GM12872 (cell line): ENCODE measurements around the gene JAM3.

Experiments
- CTCF ChIP-seq: IDR thresholded peaks from 3 replicates; pipeline ENCODE4 v1.5.1; 2011; ENCODE audit warnings: low read depth, mild to moderate bottlenecking, low read length, moderate library complexity; ENCODE audit not compliant: insufficient read depth

Gene JAM3

GRCh38 chr11:134149371-134149770 lies 80.5 kb downstream of the JAM3 start:
- no peak for TF ChIP-seq CTCF

DNA sequence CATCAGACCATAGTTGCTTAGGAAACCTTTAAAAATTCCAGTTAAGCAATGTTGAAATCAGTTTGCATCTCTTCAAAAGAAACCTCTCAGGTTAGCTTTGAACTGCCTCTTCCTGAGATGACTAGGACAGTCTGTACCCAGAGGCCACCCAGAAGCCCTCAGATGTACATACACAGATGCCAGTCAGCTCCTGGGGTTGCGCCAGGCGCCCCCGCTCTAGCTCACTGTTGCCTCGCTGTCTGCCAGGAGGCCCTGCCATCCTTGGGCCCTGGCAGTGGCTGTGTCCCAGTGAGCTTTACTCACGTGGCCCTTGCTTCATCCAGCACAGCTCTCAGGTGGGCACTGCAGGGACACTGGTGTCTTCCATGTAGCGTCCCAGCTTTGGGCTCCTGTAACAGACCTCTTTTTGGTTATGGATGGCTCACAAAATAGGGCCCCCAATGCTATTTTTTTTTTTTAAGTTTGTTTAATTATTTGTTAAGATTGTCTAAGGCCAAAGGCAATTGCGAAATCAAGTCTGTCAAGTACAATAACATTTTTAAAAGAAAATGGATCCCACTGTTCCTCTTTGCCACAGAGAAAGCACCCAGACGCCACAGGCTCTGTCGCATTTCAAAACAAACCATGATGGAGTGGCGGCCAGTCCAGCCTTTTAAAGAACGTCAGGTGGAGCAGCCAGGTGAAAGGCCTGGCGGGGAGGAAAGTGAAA lies 81.5 kb downstream of the JAM3 start:
- no peak for TF ChIP-seq CTCF

GRCh38 chr11:134151083-134151747 lies 82.3 kb downstream of the JAM3 start:
- TF ChIP-seq CTCF: no peak

DNA sequence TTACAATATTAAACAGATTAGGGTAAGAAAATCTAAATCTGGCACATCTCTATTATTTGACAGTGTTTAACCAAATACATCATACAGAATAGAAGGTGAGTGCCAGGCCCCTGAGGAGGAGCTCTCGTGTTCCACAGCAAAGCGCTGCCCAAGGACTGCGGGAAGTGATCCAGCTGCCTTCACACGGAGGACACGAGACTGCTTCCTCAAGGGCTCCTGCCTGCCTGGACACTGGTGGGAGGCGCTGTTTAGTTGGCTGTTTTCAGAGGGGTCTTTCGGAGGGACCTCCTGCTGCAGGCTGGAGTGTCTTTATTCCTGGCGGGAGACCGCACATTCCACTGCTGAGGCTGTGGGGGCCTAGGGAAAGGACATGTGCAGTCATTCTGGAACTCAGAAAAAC lies 83.8 kb downstream of the JAM3 start:
- no peak for TF ChIP-seq CTCF

GRCh38 chr11:134153147-134153905 lies 84.5 kb downstream of the JAM3 start:
- TF ChIP-seq CTCF: no peak

DNA sequence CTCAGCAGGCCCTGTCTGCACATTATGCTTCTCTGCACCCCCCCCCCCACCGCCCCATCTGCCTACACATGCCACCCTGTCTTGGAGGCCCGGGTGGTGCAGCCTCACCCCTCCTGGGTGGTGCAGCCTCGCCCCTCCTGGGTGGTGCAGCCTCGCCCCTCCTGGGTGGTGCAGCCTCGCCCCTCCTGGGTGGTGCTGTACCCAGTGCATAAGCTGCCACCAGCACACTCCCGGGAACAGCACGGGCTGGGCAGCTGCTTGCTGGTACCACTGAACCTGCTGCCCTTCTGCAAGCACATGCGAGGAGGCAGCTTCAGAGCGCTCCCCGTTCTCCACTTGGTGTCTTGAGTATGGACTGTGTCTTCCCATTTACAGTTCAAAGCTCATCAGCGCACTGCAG lies 85.6 kb downstream of the JAM3 start:
- TF ChIP-seq CTCF: no peak

DNA sequence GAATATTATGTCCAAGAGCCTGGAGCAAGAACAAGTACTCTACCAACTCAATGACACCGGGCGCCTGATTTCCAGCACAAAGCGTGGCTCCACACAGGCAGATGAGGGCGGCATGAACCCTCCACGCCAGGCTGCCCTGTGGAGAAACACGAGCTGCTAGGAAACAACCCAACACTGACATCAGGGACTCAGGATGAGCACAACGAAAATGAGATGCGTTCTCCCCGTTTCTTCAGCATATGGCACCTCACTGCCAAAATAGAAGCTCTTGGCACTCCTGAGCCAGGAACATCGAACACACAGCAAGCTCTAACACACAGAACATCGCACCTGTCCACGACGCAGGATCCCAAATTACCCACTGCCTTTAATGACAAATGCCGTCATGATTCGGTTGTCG lies 86.6 kb downstream of the JAM3 start:
- TF ChIP-seq CTCF: no peak
